Fibroblast of skin of left biceps (primary cell): ENCODE results near the gene LRRC53.

ENCODE experiments used
- DNase-seq, 2 experiments: peaks; one replicate each; pipeline ENCODE4 v3.0.0-alpha.2; 2013; ENCODE audit warnings: low read depth in 2 of 2

The LRRC53 gene, protein sequence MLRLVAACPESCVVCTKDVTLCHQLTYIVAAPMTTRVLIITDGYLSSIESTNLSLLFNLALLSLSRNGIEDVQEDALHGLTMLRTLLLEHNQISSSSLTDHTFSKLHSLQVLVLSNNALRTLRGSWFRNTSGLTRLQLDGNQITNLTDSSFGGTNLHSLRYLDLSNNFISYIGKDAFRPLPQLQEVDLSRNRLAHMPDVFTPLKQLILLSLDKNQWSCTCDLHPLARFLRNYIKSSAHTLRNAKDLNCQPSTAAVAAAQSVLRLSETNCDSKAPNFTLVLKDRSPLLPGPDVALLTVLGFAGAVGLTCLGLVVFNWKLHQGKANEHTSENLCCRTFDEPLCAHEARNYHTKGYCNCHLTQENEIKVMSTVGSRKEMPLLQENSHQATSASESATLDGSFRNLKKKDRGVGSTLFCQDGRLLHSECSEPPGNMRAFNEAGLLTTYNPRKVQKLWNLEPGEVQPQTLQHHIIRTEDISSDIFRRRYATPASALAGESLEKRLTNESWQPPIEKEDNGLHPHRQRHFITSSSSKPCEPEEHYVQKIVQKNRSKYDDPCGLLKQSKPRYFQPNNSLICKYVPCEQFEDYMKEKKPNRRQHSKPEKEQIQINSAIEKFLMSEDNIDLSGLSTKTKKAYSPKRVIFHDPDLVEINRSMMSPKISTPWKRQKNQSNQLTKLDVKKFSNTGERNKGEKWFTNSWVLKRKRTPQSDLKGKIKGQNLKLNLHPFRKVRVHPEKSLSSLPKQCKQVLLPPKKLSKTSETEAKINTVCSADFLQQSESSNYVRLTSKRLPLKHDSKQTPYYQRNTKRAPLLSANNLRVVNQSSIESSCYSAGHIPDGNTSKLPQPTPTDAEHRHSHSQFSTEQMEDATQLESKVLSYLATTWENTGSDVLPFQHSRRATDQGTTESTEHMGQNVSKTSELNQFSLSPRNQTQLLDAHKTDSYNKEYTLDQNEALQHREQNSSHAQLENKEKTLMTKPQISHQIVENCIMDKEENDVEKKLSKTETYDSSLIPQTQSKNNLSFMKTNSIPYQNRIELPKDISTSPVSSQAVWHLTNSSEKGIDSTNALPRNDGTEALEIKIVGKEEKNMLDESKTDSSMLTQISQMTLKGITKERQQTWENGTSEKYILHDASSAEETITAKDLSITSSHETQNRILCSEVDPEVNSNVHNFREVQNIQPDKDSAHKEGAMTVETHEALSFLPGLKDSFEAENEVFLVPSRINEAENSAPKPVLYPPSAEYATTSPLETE

DNA sequence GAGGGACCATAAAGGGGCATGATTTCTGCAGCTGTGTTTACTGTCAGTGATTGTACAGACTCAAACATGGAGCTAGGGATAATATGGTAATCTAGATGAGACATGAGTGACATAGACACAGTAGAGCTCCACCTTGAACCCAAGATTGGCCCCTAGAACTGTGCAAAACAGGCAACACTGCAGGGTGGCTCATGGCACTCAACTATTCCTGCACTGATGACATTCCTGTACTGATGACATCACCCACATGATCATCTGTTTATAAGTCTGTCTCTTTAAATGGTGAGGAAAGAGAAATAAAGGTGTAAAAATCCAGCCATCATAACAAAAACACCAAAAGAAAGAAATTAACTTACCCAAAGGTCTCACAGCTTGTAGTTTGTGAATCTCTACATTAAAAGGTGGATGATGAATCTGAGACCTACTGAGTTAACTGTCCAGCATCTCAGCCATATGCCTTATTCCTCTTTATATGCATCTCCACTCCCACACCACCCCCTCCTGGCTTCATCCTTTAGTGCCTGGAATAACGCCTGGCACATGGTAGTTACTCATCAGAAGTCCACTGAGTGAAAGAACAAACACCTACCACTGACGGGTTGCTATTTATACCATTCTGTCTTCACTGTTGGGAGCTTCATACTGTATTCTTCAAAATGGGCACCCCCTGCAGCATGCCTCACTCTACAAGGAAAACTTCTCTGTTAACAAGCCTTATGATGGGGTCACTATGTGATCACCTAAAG lies at the start of gene LRRC53:
Gene LRRC53 (minus strand): TSS at position 442 of the 746 bp plus-strand sequence. CDS start 29,262 bp downstream, outside the sequence.
- DNase-seq: no peak

DNA sequence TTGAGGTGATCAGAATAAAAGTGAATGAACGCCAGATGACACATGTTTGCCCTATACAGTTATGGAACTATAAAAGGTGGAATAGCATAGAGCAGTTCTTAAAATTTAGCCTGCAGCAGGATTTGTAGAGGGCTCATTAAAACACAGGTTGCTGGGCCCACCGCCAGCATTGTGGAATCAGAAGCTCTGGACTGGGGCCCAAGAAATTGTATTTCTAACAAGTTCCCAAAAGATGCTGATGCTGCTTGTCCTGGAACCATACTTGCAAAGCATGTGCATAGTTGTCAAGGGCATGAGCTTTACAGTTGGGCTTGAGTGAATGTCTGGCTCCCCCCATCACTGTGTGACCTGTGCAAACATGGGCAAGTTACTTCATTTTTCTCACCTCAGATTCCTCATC lies 37.5 kb upstream of the LRRC53 start:
- DNase-seq: no peak

DNA sequence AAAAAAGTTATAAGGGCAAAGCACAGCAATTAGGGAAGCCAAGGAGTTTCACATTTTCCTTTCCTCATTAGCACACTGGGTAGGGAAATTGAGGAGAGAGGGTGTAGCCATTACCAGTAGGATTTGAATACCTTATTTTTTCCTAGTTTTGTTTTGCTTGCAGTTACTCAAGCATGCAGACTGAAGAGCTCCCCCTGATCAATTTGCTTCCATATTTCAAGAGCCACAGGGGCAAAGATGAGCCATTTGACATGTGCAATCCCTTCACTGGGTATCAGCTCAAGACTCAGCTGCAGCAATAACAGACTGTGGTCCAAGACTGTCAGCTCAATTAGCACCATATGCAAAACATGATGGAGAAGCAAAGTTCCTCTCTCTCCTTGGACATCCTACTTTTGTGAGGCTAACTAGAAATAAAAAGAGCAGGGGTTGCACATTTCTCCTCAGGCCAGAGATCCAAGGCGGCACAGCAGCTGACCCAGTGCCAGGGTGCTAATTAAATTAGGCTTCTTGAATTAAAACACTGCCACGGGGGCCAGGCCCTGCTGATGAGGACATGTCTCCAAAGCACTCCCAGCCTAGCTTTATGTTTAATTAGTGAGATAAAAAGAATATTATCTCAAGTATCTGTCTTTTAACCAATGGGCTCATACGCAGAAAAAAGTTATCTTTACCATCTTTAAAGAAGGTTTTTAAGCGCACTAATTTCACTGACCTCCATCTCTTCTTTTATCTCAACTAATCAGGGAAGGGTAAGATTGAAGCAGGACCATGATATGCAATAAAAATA lies 36.7 kb upstream of the LRRC53 start:
- no peak for DNase-seq

DNA sequence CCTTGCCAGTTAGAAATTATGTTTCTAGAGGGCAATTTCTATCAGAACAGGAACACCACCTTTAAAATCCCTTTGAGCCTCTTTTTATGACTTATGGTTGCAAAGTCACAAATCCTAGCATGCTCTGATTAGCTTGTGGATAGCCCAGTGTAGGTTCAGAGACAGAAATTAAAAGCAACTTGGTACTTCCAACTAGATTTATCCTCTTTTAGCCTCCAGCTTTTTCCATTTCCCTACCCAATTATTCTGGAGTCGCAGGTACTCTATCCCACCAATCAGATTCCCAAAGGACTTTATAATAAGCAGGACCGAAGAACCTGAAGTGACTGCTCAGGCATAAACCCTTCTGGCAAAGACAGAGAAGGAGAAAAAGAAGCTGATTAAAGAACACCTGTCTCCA lies 33.4 kb upstream of the LRRC53 start:
- no peak for DNase-seq

DNA sequence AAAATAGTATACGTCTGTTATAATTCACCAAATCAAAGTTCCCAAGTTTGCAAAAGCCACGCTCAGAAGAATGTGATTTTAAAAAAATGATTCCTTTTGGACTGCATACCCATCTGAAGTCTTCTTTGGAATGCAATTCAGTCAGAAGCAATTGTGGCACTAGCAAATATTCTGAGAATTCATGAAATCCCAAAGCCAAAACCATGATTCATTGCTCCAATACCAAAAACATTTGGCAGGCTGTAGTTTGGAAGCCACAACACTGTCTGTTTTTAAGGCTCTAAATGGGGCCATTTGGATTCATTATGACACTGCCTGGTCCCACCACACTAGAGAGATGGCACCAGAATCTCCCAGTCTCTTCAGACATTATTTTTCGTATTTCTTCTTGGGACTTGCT lies 21.8 kb upstream of the LRRC53 start:
- peak; percentile 32 to 50 for DNase-seq

DNA sequence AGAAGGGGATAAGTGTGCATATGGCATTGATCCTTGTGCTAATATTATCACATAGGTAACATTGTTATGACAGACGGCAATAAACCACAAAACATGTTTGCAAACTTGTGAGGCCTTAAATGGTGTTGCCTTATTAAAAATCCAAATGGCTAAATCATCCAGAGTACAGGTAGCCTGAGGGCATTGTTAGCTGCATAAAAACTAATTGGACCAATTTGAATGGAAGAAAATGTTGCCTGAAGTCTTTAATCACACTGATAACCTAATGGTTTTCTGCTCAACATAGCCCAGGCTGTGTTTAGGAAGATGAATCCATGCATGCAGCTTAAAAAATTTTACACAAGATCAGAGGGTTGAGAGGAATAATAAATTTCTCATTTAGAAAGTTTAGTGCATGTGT lies 19.4 kb upstream of the LRRC53 start:
- no peak for DNase-seq

DNA sequence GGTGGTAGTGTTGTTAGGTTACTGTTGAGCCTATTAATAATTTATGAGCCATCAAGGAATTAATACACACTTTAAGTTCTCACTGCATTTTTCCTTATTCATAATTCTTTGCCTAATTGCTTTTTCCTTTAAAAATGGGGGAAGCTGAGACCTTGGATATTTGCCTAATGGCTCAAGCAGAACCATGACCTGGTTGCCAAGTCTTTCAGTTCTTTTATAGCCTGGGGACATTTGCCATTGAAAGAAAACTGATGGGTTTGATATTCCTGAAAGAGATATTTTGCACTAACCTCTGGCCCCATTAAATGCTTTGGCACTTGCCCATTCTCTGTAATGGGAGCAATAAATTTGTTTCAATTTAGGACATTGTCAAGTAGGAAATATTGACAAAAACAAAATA lies 18.5 kb upstream of the LRRC53 start:
- DNase-seq: no peak

DNA sequence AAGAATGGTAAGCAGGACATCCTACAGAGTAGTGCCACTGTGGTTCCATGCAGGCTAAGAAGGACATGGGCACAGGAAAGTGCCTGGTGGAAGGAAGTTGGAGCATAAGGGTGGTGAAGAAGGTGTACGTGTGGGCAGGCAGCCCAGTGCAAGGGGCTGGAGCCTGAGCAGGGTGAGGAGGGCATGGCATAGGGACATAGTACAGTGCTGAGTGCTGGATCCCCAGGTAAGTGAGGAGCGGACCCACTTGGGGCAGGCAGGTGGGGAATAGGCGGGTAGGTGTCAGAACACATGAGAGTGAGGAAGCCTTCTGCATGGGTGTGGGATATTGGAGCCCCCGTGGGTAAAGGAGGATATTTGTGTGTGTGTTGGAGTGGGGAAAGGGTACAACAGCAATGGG lies 15.7 kb upstream of the LRRC53 start:
- DNase-seq: no peak

DNA sequence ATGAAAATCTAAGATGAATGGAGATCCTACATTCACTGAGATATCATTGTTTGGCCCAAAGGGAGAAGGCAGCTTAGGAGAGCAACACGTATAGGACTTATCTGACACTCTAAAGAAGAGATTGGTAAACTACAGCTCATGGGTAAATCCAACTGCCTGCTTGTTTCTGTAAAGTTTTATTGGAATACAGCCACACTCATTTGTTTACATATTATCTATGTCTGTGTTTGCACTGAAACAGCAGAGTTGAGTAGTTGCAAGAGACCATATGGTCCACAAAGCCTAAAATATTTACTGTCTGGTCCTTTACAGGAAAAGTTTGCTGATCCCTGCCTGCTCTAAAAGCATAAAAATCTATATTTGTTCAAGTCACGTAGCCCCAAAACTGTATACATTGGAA lies 14.3 kb upstream of the LRRC53 start:
- DNase-seq: no peak

DNA sequence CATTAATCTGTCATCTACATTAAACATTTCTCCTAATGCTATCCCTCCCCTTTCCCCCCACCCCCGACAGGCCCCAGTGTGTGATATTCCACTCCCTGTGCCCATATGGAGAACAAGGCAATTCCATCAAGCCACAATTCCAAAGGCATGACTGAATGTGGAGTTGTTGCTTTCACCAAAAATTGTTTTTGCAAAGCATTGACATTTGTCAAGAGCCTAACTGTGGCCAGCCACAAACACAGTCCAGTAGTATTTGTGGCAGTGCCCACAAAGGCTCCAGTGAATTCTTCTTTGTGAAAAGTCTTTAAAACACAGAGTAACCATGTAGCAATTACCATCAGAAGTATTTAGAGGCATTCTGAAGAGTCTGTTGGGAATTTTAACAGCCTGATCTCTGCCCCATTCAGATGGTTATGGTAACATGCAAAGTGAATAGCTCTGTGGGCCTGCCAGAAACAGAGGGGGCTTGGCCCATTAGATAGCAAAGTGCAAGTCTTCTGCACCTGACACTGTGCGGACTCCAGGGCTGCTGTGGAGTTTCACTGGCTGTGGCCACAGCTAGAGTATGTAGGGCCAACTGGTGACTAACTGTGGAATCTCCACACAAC lies 11.6 kb upstream of the LRRC53 start:
- DNase-seq: no peak

DNA sequence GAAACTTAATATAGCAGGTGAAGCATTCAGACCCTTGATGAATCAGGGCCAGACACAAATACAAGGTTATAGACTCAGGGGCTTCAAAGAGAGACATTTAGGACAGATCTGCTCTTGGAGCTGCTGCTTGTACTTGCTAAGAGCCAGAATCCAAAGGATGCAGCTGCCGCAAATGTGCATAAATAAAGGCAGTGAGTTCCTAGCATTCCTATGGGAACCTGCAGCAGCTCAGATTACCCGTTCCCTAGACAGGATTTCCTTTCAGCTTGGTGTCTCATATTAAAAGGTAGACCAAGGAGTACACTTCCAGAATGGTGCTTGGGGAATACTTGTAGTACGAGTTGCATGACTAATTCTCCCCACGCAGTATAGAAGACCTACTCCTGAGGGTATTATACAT lies 9.7 kb upstream of the LRRC53 start:
- DNase-seq: no peak

DNA sequence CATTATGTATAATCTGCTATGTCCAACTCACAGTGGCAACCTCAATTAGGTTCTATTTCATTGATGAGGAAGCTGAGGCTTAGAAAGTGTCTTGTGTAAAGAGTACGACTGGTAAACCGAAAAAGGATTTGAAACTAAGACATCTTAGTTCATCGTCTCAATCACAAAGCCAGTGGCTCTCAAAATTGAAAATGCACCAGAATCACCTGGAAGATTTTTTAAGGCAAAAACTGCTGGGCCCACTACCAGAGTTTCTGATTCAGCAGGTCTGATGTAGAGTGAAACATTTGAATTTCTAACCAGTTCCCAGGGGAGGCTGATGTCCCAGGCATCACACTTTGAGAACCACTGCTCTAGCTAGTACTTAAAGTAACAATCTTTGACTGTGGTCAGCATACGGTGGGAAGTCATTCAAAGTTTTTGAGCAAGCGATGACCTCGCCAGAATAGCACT lies 5.2 kb upstream of the LRRC53 start:
- DNase-seq: no peak

DNA sequence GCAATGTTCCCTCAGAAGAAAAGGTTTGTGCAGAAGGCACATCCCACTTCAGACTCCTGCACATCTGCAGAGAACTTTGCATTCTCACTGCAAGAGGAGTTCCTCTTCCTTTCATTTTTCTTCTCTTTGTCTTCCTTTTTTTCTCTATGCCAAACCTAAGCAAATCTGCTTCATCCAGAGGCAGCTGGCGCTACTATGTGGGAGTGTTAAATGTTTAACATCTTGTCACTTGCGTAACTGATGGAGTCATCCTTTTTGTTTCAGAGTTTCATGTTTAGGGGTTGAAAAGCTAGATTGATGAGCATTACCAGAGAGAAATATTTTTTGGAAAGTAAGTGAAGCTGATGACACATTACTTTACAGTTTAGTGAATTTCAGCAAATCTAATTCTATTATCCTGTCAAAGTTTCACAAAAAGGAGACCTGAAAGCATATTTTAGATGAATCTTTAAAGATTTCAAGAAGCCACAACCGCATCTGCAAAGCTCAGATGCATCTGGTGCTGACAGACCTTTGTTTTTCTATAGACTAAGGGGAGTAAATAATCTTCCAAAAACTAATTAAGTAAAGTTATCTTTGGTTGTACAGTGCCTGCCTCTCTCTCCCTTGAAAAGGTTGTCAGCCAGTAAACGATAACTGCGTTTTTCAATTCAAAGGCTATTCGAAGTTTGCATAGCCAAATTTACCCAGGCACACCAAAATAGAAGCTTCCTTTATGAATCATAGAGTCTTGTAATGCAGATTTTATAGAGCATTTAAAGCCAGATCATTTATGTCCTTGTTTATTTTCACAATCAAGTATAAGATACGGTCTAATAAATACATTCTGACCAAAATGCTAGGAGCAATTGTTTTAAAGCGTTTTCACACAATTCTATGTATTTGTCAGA lies 1.2 kb upstream of the LRRC53 start:
- DNase-seq: peak; percentile 16 to 26

DNA sequence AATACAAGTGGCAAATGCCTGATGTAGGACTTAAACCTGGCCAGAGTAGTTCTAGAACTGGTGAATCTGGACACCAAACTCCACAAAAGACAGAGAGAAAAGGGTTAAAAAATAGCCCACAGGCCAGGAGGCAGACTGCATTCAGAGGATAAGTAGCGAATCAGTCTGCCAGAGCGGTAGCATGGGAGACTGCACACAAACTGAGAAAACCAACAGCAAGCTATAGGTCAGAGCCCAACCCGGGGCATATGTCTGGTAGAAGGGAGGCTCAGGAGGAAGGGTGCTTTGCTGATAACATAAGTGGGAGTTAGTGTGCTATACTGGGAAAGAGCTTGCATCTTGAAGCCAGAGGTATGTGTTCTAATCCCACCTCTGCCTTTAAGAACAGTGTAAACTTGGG lies 4.0 kb downstream of the LRRC53 start:
- no peak for DNase-seq

DNA sequence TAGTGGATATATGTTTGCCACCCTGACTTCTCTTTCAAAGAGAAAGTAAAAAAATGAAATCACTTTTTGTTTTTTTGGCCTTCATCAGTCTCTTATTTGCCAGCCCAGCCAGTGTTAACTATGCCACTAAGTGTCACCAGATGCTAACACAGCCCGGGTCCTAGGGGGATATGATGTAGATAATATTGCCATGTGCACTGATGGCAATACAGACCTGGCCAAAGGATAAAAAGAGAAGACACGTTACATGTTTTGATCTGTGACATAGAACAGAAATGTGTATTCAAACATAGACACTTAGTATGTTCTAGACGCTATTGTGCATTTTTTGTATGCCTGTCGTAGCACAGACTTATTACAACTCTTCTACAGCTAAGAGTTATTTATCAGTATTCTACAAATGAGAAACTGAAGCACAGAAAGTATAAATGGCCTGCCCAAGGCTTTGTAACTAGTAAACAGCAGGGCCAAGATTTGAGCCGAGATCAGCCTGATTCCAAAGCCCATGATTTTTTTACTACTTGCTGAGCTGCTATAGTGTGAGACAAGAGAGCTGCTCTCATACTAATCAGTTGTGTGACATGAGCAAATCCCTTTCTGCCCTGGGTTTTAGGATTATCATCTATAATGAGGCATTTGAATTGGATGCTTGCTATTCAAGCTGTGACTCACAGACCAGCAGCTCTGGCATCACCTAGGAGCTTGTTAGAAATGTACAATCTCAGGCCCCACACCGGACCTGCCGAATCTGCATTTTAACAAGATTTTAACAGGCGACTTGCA lies 6.3 kb downstream of the LRRC53 start:
- no peak for DNase-seq

DNA sequence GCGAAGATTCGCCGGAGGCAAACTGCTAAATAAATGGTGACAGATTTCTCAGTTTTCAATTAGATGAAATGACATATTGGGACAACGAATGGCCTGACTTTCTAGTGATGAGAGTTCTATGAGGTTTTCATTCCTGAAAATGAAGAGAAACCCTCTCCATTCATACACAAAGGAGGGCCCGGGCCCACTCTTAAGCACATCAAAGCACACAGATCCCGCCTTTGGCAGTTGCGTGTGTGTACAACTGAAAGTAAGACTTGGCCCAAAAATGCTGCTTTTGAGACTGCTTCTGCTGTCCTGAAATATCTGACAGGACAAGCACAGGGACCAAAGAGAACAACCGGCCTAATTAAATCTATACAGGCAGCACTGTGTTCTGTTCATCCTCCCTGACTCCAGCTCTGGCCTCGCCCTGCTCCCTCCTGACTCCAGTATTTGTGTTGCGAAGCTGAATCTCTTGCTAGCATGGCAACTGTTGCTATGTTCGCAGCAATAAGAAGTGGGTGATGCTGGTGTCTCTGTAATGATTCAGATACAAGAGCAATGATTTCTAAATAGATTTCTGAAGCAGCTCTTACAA lies 7.4 kb downstream of the LRRC53 start:
- DNase-seq: no peak

DNA sequence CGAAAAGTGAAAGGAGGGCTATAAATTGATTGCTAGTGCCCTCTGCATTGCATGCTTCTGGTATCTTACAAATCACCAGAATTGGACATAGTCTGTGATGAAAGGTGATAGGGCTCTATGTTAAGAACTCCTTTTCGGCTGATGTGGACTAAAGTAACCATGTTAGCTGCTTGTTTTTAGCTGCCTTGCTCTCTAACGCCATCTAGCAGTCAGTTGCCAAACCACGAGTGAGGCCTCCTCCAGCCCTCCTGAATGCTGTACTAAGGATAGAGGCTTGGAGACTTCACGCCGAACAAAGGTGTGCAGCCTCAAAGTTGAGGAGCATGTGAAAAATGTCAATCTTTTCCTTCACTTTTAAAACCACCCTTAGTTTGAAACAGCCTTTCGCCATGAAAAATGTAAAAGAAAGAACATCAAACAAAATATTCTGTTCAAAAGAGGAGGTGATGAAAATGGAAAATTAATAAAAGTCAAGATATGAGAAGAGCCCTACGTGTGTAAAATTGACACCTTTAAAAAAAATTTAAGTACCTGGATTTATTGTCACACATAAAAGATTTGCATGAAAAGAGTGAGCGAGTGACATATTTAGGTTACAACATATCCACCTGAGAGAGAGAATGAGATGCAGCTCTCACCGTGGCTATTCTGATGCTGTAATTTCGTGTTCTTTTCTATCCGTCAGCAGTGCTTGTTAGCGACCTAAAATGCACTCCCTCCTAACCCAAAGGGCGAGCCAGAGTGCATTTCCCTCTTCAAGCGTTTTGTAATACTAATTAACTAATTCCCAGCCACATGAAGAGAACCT lies 8.1 kb downstream of the LRRC53 start:
- peak; percentile 5 to 13 for DNase-seq
